Vagina (tissue), 2 donors: ENCODE measurements around the gene LRRC3B.

Experiments used
- CTCF ChIP-seq, 3 experiments: fragments of 450-650 bp in 2 of 3; fragments of 200-600 bp in 1 of 3; sonication (generic) in 1 of 3; IDR thresholded peaks; one replicate each; pipeline ENCODE4 v1.5.1; 2017 to 2019; ENCODE audit warnings: antibody characterized with exemption in 3 of 3, mild to moderate bottlenecking in 2 of 3, moderate library complexity in 2 of 3
- POLR2AphosphoS5 ChIP-seq, 2 donors: sonication (generic); formaldehyde crosslinking; IDR thresholded peaks; one replicate each; pipeline ENCODE4 v1.9.0; 2017; ENCODE audit warnings: antibody characterized with exemption in 2 of 2, mild to moderate bottlenecking in 2 of 2, low read depth in 1 of 2; ENCODE audit not compliant: insufficient read depth in 1 of 2

GRCh38 chr3:26731843-26732242, 109.3 kb downstream of the LRRC3B start:
- TF ChIP-seq CTCF (IDR thresholded peaks at IDR 0.05) (no peak), POLR2AphosphoS5 (IDR thresholded peaks at IDR 0.05; ENCODE audit: insufficient read depth in 1 of 2, low read depth in 1 of 2) (no peak)
